Fibroblast of the aortic adventitia (primary cell): Measurements from ENCODE around the gene EMID1. TPM values are rescaled to one million over a fixed set of nuclear protein-coding genes. Genes with fewer than 3 reads are reported as not detected.

ENCODE experiments used
- DNase-seq: peaks from one replicate; pipeline ENCODE4 v3.0.0-alpha.2; 2010; ENCODE audit warnings: low read depth
- H3K4me3 ChIP-seq: 2 replicates; pipeline ENCODE4 v1.5.1; 2011; ENCODE audit warnings: low read depth, mild to moderate bottlenecking, control low read depth, low read length, moderate library complexity
- total RNA-seq: library from RNA; depleted of rRNA; stranded (reverse); fragments of >200 nt; gene quantifications from 2 replicates; pipeline ENCODE4 v1.2.3, GENCODE V29; 2012; ENCODE audit warnings: low replicate concordance
- TF ChIP-seq, protein P1 (sequence below): IDR thresholded peaks from 2 replicates; pipeline ENCODE4 v1.5.1; 2011; ENCODE audit warnings: mild to moderate bottlenecking, low read length, control low read depth, inconsistent platforms; ENCODE audit not compliant: insufficient read depth

The EMID1 gene
- total RNA-seq, 1 donor = not detected

DNA sequence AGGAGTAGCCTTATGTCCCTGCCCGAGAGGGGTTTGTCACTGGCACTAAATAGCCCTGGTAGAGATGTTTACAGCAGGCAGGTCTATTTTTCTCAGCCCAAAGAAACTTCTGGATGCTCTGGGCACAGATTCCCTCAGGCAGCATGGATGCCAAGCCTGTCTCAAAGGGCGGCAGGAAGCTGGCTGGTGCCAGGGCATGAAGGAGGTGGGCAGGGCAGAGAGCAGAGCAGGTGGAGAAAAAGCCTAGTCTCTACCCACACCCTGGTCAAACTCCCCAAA is 96.6 kb downstream of the EMID1 start:
- DNase-seq = no peak
- TF ChIP-seq, protein P1, sequence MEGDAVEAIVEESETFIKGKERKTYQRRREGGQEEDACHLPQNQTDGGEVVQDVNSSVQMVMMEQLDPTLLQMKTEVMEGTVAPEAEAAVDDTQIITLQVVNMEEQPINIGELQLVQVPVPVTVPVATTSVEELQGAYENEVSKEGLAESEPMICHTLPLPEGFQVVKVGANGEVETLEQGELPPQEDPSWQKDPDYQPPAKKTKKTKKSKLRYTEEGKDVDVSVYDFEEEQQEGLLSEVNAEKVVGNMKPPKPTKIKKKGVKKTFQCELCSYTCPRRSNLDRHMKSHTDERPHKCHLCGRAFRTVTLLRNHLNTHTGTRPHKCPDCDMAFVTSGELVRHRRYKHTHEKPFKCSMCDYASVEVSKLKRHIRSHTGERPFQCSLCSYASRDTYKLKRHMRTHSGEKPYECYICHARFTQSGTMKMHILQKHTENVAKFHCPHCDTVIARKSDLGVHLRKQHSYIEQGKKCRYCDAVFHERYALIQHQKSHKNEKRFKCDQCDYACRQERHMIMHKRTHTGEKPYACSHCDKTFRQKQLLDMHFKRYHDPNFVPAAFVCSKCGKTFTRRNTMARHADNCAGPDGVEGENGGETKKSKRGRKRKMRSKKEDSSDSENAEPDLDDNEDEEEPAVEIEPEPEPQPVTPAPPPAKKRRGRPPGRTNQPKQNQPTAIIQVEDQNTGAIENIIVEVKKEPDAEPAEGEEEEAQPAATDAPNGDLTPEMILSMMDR = no peak
- H3K4me3 ChIP-seq = no peak overlapping the region

DNA sequence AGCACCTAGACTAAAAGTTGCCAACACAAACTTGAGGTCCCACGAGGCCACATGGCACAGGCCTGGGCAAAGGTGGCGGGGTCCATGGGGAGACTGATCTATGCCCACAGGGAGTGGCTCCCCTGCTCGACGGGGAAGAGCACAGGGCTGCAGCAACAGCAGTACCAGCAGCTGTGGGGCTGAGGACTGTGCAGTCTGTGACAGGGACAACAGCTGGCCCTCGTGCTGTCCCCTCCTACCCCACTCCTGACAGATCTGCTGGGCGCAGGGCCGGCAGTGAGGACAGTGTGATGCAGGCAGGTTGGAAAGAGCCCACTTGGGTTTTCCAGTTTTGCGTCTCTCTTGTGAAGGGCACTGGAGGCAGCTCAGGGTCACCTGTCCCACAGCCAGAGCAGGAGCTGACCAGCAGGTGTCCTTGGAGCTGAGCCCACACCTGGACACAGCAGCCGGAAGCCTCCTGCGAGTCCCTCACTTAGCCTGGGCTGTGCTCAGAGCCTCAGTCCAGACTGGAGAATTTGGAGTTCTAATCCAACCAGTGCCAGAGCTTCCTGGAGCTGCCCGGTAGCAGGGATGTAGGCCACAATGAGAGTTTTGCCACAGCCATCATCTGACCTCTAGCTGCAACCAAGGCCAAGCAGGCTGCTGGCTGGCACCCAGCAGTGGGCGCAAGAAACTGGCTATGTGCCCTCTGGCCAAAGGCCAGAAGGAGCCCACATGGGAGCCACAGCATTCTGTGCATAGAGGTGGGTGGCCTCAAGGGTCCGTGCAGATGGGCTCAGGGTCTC is 97.2 kb downstream of the EMID1 start:
- TF ChIP-seq, protein P1 = no peak
- no peak overlapping the region for H3K4me3 ChIP-seq
- no peak for DNase-seq

DNA sequence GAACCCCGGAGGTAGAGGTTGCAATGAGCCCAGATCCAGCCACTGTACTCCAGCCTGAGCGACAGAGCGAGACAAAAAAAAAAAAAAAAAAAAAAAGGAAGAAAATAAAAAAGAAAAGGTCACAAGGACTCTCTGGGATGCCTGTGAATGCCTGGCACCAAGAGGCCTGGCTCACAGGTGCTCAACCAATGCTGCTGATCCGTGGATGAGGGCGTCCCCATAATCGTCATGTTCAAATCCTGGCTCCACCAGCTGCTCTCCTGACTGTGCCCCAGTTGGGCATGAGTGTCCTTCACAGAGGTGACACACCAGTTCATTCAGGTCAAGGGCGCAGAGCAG is 100.1 kb downstream of the EMID1 start:
- no peak for DNase-seq
- TF ChIP-seq, protein P1 = no peak
- no peak overlapping the region for H3K4me3 ChIP-seq

DNA sequence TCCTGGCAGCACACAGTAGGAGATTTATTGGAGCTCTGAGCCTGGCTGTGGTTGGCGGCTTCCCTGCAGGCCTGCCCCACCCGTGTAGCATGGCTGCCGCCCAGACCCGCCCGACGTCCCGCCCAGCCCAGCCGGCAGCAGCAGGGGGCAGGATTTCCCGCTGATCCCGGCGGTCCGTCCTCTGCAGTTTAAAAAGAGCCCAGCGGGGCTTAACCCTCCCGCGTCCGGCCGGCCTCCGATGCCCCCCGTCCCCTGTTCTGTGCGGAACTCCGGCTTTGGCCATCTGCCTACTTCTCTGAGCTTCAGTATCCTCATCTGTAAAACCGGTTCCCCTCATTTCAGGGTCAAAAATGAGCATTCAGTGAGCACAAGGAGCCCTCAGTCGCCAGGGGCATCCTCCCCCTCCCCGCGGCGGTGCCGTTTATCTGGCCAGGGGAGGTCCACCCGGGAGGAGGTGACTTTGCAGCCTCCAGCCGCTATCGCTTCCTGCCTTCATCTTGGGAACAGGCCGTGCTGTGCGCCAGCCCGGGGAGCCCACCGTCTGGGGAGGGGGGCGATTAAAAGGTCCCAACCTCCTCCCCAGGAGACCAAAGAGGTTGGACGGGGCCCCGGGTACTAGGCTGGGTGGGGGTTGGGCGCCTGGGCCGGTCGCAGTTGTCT is 100.6 kb downstream of the EMID1 start, which contains the start of gene GAS2L1:
TSS of gene GAS2L1 (plus strand) at position 476 of the 660 bp plus-strand sequence. CDS start 1,456 bp downstream, outside the sequence.
- H3K4me3 ChIP-seq = peak within 1 kb of the TSS; percentile 83
- peak; percentile 76 for DNase-seq
- TF ChIP-seq, protein P1 = peak; percentile 78

DNA sequence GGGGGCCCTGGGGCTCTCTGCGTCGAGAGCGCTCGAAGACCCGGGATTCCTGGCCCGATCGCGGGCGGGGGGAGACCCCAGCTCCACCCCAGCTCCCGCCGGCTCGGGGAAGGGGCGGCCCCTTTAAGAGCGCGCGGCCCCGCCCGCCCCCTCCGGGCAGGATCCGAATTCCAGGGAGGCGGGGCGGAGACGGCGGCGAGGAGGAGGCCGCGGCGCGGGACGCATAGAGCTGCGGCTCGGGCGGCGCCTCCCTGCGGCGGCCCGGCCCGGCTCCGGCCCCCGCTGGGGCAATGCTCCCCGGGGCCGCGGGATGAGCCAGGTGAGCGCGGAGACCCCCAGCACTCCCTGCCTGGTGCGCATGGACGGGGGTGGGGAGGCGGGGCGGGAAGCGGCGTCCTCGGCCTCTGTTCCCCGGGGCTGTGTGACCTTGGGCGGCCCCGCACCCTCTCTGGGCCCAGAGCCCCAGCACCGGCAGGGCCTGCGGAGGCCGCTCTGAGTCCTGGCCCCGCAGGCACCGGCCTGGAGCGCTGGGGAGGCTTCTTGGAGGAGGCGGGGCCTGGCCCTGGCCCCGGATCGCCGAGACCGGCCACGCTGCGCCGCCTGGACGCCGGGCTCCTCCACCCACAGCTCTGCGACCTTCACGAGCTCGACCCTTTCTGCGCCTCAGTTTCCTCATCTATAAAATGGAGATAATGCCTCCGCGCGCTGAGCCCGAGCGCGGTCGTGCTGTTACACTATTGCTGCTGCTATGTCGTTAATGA is 101.3 kb downstream of the EMID1 start:
- peak overlapping the region; percentile 83 for H3K4me3 ChIP-seq
- TF ChIP-seq, protein P1 = no peak
- DNase-seq = peak; percentile 59

DNA sequence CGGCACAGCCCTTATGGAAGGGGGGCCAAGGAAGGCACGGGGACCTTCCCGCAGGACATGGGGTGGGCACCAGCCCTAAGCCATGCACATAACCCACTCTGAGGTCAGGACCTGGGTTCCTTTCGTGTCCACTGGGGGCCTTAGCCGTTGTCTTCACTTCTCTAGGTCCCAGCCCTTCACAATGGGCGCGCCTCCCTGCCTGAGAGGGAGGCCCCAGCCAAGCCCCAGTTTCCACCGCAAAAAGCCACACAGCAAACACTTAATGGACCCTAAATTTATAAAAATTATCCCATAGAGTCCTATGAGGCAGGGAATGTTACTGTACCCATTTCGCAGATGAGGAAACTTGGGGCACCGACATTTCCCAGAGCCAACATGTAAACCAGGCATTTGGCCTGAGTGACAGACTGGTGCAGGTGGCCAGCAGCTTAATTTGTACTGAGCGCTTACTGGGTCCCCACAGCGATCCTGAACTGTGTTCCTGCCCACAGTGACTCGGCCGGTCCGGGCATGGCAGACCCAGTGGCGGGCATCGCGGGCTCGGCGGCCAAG is 102.0 kb downstream of the EMID1 start:
- TF ChIP-seq, protein P1 = no peak
- no peak for DNase-seq
- peak overlapping the region; percentile 83 for H3K4me3 ChIP-seq
